HUES6 (cell line): Measurements from ENCODE around the gene FXYD4.
"Not testable (repeated sequence)": the region's sequence is repeated elsewhere in the genome, so short reads cannot be mapped to it uniquely, and the experiment has no call there.

Source experiments
- H3K27ac ChIP-seq: 2 replicates; pipeline ENCODE4 v1.7.0; 2013; ENCODE audit warnings: low read depth, mild to moderate bottlenecking, low read length, inconsistent platforms
- H3K27me3 ChIP-seq: 2 replicates; pipeline ENCODE4 v1.6.1; 2013; ENCODE audit warnings: low read length; ENCODE audit not compliant: control insufficient read depth, insufficient read depth
- H3K36me3 ChIP-seq: 2 replicates; pipeline ENCODE4 v1.6.1; 2013; ENCODE audit warnings: low read length; ENCODE audit not compliant: control insufficient read depth, insufficient read depth
- H3K4me1 ChIP-seq: 2 replicates; pipeline ENCODE4 v1.6.1; 2013; ENCODE audit warnings: low read length; ENCODE audit not compliant: control insufficient read depth, insufficient read depth
- H3K4me3 ChIP-seq: 2 replicates; pipeline ENCODE4 v1.5.1; 2013; ENCODE audit warnings: low read depth, low read length
- H3K9ac ChIP-seq: one replicate; pipeline ENCODE4 v1.6.1; 2013; ENCODE audit warnings: mild to moderate bottlenecking, low read length
- H3K9me3 ChIP-seq: 2 replicates; pipeline ENCODE4 v1.6.1; 2013; ENCODE audit warnings: low read depth, low read length; ENCODE audit not compliant: control insufficient read depth, insufficient read depth

FXYD4 gene

DNA sequence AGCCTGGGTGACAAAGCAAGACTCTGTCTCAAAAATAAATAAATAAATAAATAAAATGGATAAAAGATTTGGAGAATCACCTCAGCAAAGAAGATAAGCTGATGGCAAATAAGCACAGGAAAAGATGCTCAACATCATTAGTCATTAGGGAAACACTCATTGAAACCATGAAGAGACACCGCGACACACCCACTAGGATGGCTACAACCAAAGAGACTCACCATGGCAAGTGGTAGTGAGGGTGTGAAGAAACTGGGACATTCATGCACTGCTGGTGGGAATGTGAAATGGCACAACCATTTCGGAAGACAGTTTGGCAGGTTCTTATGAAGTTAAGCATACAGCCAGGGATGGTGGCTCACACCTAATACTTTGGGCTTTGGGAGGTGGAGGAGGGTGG lies 37.8 kb upstream of the FXYD4 start:
- Histone ChIP-seq H3K9me3 (0 out of 2 replicates have a peak, but pooled peaks cover 9% of the 10 kb centered on the region), H3K27me3 (no peaks in the 10 kb centered on the region; the same call in 1 of the 2 replicates), H3K4me3 (no peak overlapping the region), H3K9ac (no peak overlapping the region), H3K4me1 (peaks cover 19% of the 10 kb centered on the region), H3K27ac (no peak overlapping the region), H3K36me3 (no peaks in the 10 kb centered on the region)

- Histone ChIP-seq H3K27me3 (peaks cover 5% of the 10 kb centered on the region), H3K27ac (no peak overlapping the region), H3K36me3 (no peaks in the 10 kb centered on the region), H3K9ac (no peak overlapping the region), H3K9me3 (no peaks in the 10 kb centered on the region), H3K4me1 (peaks cover 35% of the 10 kb centered on the region), H3K4me3 (no peak overlapping the region)
Observed at GRCh38 chr10:43336061-43336460, 35.4 kb upstream of the FXYD4 start.

DNA sequence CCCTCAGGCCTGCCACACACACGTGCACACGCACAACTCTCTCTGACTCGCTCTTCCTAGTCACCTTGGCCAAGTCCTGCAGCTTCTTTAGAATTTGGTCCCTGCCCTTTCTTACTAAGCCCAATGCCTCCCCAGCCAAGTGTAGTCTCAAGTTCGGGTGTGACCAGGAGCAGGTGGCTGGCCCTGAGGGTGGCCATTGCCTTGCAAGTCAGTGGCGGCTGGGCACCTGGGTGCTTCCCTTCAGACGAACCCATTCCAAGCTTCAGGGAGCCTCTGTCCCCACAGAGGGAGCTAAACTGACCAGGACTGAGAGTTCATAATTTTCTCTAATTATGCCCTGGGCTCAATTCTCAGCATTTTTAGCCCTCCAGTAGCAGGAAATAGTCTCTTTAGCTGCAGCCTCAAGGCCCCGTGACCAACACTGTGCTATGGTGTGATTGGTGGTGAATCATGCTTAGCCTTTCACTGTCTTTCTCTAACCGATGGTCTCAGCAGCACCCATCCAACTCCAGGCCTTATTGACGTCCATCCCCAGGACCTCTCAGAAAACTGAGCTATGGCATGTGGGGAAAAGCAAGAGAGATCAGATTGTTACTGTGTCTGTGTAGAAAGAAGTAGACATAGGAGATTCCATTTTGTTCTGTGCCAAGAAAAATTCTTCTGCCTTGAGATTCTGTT lies 34.7 kb upstream of the FXYD4 start:
- Histone ChIP-seq H3K27me3 (peaks cover 5% of the 10 kb centered on the region), H3K4me3 (peak overlapping the region; percentile 4; the same call in 1 of the 2 replicates), H3K9me3 (no peaks in the 10 kb centered on the region), H3K36me3 (no peaks in the 10 kb centered on the region), H3K27ac (peak overlapping the region; percentile 82), H3K9ac (peak overlapping the region; percentile 77), H3K4me1 (peaks cover 35% of the 10 kb centered on the region)

DNA sequence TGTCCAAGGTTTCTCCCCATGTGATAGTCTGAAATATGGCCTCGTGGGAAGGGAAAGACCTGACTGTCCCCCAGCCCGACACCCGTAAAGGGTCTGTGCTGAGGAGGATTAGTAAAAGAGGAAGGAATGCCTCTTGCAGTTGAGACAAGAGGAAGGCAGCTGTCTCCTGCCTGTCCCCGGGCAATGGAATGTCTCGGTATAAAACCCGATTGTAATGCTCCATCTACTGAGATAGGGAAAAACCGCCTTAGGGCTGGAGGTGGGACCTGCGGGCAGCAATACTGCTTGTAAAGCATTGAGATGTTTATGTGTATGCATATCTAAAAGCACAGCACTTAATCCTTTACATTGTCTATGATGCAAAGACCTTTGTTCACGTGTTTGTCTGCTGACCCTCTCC lies 33.9 kb upstream of the FXYD4 start:
- H3K9me3 ChIP-seq, H3K4me3 ChIP-seq, H3K27me3 ChIP-seq, H3K36me3 ChIP-seq, H3K27ac ChIP-seq: not testable (repeated sequence)
- Histone ChIP-seq H3K4me1 (peaks cover 35% of the 10 kb centered on the region), H3K9ac (peak overlapping the region; percentile 58)

DNA sequence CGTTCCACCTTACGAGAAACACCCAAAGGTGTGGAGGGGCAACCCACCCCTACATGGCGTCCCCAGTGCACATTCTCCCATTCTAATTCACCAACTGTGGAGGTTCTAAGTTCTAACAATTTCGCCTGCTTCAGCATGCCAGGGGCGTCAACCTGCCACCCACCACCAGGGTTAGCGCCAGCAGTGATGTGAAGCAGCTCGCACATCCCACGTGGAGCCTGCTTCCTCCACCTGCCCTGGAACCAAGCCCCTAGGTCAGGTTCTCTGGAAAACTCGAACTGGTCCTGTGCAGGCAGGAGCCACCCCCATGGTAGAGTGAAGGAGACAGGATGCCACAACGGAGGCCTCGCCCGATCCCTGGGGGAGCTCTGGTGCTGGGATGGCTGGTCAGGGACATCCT lies 33.3 kb upstream of the FXYD4 start:
- Histone ChIP-seq H3K27ac (peak overlapping the region; percentile 24; the same call in 1 of the 2 replicates), H3K4me3 (no peak overlapping the region), H3K4me1 (peaks cover 31% of the 10 kb centered on the region), H3K36me3 (no peaks in the 10 kb centered on the region), H3K27me3 (peaks cover 5% of the 10 kb centered on the region), H3K9ac (peak overlapping the region; percentile 72), H3K9me3 (no peaks in the 10 kb centered on the region)

- no peaks in the 10 kb centered on the region for H3K36me3 ChIP-seq
- H3K9me3 ChIP-seq = no peaks in the 10 kb centered on the region
- peaks cover 5% of the 10 kb centered on the region for H3K27me3 ChIP-seq
- H3K4me3 ChIP-seq = no peak overlapping the region
- H3K4me1 ChIP-seq = peaks cover 31% of the 10 kb centered on the region
- H3K9ac ChIP-seq = no peak overlapping the region
- no peak overlapping the region; the same call in 1 of the 2 replicates for H3K27ac ChIP-seq
Observed at GRCh38 chr10:43339136-43339535, 32.3 kb upstream of the FXYD4 start.

GRCh38 chr10:43340101-43340500 lies 31.3 kb upstream of the FXYD4 start:
- no peak overlapping the region for H3K27ac ChIP-seq
- H3K27me3 ChIP-seq = peaks cover 5% of the 10 kb centered on the region
- no peaks in the 10 kb centered on the region for H3K36me3 ChIP-seq
- no peak overlapping the region for H3K4me3 ChIP-seq
- H3K9ac ChIP-seq = peak overlapping the region; percentile 15
- peaks cover 31% of the 10 kb centered on the region for H3K4me1 ChIP-seq
- H3K9me3 ChIP-seq = no peaks in the 10 kb centered on the region

- Histone ChIP-seq H3K36me3 (no peaks in the 10 kb centered on the region), H3K9me3 (no peaks in the 10 kb centered on the region), H3K4me1 (peaks cover 31% of the 10 kb centered on the region), H3K4me3 (no peak overlapping the region), H3K9ac (no peak overlapping the region), H3K27me3 (peaks cover 5% of the 10 kb centered on the region), H3K27ac (no peak overlapping the region)
Observed at GRCh38 chr10:43340619-43341018, 30.8 kb upstream of the FXYD4 start.

DNA sequence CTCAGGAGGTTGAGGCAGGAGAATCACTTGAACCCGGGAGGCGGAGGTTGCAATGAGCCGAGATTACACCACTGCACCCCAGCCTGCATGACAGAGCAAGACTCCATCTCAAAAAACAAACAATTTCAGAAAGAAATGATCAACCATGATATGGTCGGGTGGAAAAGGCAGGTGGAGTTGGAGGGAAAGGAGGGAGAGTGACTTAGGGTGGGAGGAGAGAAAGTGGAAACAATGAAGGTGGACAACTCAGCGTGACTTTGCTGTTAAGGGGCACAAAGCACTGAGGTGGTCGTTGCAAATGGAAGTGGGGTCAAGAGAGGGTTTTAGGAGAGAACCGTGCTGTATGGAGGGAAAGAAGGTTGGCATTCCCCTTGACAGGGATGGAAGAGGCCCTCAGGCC lies 30.0 kb upstream of the FXYD4 start:
- Histone ChIP-seq H3K27me3 (peaks cover 5% of the 10 kb centered on the region), H3K27ac (no peak overlapping the region), H3K4me3 (no peak overlapping the region), H3K36me3 (no peaks in the 10 kb centered on the region), H3K4me1 (peaks cover 31% of the 10 kb centered on the region), H3K9ac (no peak overlapping the region), H3K9me3 (no peaks in the 10 kb centered on the region)

GRCh38 chr10:43342279-43343125 lies 28.9 kb upstream of the FXYD4 start:
- Histone ChIP-seq H3K4me1 (peaks cover 24% of the 10 kb centered on the region), H3K27ac (no peak overlapping the region), H3K9me3 (no peaks in the 10 kb centered on the region), H3K27me3 (peaks cover 5% of the 10 kb centered on the region), H3K9ac (no peak overlapping the region), H3K36me3 (no peaks in the 10 kb centered on the region), H3K4me3 (no peak overlapping the region)

DNA sequence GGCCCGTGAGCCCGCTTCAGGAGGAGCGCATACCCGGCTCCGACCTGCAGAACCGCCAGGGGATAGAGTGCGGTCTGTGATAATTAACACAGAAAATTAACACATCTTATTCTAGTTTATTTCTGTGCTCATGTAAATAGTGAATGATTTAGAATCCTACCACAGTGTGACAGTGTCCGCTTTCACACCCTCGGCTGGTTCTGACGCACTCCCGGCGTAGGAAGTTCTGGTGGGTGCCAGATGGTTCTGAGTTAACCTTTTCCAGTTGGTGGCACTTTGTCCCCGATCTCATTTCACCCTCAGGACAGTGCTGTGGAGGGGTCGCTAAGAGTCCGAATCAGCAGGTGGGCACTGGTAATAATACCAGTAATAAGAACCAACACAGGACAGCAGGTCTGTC lies 28.3 kb upstream of the FXYD4 start:
- Histone ChIP-seq H3K4me1 (peaks cover 24% of the 10 kb centered on the region), H3K36me3 (no peaks in the 10 kb centered on the region), H3K9ac (no peak overlapping the region), H3K27me3 (peaks cover 5% of the 10 kb centered on the region), H3K4me3 (no peak overlapping the region), H3K9me3 (no peaks in the 10 kb centered on the region), H3K27ac (no peak overlapping the region)
